ENCODE measurements around the gene LGALS4.
"Not testable (repeated sequence)": the region's sequence is repeated elsewhere in the genome, so short reads cannot be mapped to it uniquely, and the experiment has no call there.

Gene LGALS4

DNA sequence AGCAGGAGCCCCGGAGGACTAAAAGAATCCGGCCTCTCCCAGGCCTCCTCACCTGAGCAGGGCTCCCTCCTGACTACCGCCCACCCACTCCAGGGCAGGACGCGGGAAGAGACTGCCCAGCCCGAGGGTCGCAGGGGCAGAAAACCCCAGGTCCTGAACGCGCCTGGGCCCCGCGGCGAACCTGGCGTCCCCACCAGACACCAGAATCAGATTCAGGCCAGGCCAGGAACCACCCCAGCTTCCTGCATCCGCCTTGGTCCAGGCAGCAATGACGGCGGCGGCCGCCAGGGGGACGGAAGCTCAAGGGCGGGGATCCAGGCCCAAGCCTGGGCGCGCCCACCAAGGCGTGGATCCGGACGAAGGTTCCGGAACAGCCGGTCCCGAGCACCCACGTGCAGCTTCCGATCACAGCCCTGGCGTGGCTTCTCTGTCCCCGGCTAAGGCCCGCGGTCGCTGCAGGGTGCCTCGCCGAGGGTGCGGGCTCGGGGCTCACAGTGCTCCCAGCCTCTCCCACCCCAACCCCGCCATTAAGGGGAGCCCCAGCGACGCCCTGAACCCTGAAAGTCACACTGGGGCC, 43.0 kb downstream of the LGALS4 start:
- DNase-seq: no peak

DNA sequence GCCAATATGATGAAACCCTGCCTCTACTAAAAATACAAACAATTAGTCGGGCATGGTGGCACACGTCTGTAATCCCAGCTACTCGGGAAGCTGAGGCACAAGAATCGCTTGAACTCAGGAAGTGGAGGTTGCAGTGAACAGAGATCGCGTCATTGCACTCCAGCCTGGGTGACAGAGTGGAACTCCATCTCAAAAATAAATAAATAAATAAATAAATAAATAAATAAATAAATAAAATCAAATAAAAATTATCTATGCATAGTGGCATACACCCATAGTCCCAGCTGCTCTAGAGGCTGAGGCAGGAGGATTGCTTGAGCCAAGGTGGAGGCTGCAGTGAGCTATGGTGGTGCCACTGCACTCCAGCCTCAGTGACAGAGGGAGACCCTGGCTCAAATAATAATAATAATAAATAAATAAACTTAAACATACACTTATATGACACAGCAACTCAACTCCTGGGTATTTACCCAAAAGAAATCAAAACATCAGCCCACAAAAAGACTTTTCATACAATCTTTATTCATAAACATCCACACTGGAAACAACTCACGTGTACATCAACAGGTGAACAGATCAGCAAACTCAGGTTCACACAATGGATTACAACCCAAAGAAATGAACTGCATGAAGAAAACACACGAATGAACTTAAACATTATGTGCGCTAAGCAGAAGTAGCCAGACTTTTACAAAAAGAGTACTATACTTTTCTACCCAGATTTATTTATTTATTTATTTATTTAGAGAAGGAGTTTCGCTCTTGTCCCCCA, 46.3 kb downstream of the LGALS4 start:
- DNase-seq: no peak

DNA sequence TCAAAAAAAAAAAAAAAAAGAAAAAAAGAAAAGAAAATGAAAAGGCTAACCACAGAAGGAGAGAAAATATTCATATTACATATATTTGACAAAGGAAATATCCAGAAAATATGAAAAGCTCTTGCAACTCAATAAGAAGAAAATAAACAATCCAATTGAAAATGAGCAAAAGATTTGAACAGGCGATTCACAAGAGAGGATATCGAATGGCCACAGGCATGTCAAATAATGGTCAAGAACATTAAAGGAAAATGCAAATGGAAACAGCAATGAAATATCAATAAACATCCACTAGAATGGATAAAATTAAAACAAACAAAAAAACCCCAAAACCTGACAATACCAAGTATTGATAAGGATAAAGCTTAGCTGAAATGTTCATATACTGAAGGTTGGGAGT, 47.5 kb downstream of the LGALS4 start:
- no peak for DNase-seq

DNA sequence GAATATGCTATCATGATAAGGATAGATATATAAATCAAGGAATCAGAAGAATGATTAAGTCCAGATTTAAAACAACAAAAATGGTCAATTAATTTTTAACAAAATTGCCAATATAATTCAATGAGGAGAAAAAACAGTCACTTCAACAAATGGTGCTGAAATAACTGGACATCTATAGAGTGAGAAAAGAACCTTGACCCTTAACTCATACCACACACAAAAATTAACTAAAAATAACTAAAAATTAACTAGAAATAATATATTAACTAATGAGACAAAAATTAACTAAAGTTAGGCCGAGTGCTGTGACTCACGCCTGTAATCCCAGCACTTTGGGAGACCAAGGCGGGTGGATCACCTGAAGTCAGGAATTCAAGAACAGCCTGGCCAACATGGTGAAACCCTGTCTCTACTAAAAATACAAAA, 48.9 kb downstream of the LGALS4 start:
- no peak for DNase-seq

DNA sequence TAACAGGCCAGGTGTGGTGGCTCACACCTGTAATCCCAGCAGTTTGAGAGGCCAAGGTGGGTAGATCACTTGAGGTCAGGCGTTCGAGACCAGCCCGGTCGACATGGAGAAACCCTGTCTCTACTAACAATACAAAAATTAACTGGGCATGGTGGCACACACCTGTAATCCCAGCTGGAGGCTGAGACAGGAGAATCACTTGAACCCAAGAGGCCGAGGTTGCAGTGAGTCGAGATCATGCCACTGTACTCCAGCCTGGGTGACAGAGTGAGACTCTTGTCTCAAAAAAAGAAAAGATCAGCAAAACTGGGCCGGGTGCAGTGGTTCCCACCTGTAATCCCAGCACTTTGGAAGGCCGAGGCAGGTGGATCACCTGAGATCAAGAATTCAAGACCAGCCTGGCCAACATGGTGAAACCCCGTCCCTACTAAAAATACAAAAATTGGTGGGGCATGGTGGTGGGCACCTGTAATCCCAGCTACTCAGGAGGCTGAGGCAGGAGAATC, 50.8 kb downstream of the LGALS4 start:
- DNase-seq: not testable (repeated sequence)

DNA sequence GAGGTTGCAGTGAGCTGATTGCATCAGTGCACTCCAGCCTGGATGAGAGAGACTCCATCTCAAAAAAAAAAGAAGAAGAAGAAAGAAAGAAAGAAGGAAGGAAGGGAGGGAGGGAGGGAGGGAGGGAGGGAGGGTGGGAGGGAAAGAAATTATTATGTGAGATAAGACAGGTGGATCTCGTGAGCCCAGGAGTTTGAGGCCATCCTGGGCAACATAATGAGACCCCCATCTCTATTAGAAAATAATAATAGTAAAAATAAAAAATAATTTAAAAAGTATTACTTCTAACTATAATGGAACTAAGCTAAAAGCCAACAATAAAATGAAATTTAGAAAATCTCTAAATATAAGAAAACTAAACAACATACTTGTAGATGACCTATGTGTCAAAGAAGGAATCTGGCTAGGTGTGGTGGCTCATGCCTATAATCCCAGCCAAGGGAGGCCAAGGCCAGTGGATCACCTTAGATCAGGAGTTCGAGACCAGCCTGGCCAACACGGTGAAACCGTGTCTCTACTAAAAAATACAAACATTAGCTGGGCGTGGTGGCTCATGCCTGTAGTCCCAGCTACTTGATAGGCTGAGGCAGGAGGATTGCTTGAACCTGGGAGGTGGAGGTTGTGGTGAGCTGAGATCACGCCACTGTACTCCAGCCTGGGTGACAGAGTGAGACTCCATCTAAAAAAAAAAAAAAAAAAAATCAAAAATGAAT, 51.8 kb downstream of the LGALS4 start:
- DNase-seq: not testable (repeated sequence)

DNA sequence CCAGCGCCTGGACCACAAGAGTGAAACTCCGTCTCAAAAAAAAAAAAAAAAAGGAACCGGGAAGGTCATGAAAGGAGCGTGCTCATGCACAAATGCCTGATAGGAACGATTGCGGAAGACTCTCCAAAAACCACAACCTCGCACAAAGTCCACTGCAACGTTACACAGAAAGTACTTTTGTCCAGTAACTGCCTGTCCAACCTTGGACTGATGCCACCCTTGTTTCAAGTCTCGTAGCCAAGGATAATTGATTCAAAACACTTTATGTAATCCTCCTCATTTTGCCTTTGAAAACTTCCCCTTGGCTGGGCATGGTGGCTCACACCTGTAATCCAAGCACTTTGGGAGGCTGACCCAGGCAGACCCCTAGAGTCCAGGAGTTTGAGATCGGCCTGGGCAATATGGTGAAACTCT, 53.1 kb downstream of the LGALS4 start:
- DNase-seq: no peak

DNA sequence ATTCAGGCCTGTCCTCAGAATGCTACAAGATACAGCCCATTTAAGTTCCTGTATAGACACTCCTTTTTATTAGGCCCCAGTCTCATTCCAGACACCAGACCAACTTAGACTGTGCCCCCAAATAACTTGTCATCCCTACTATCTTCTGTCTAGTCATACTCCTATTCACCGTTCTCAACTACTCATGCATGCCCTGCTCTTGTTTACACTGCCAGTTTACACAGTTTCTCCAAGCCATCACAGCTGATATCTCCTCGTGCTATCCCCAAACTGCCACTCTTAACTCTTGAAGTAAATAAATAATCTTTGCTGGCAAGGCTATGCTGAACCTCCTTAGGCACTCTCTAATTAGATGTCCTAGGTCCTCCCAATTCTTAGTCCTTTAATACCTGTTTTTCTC, 58.5 kb downstream of the LGALS4 start:
- not testable (repeated sequence) for DNase-seq

DNA sequence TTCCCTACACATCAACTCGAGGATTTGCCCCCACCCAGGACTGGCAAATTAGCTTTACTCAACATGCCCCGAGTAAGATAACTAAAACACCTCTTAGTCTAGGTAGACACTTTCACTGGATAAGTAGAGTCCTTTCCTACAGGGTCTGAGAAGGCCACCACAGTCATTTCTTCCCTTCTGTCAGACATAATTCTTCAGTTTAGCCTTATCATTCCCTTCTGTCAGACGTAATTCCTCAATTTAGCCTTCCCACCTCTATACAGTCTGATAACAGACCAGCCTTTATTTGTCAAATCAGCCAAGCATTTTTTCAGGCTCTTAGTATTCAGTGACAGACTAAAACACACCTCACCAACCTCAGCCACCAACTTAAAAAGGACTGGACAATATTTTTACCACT, 59.0 kb downstream of the LGALS4 start:
- not testable (repeated sequence) for DNase-seq
